GM12878 (cell line): Measurements from ENCODE around the gene SS18. TPM values are rescaled to one million over a fixed set of nuclear protein-coding genes. Genes with fewer than 3 reads are reported as not detected.

ENCODE experiments used
- ATAC-seq: fragments of 200-7000 bp; cut with Tn5 transposase; 3 replicates; pipeline ENCODE4 v1.9.1; 2020; ENCODE audit warnings: mild to moderate bottlenecking, moderate library complexity
- BruUV-seq: library from RNA; stranded (reverse); fragments of 400-500 nt; replicated peaks from 2 replicates; lab custom pipeline; 2021; lab: Mats Ljungman, UMichigan
- CTCF ChIA-PET: fragments of 300-600 bp; sonication (Branson Sonifier 250); formaldehyde crosslinking; extraction: SDS; loops from one replicate; lab custom pipeline; 2021; ENCODE audit warnings: inconsistent platforms; lab: Yijun Ruan, JAX
- POLR2A ChIA-PET: fragments of 350-600 bp; formaldehyde crosslinking; extraction: SDS; loops from one replicate; lab custom pipeline; 2021; ENCODE audit warnings: inconsistent platforms; lab: Charles Lee
- RAD21 ChIA-PET: fragments of 300-600 bp; sonication (Branson Sonifier 250); formaldehyde crosslinking; loops from one replicate; lab custom pipeline; 2023; ENCODE audit warnings: antibody characterized with exemption; ENCODE audit not compliant: unreplicated experiment; lab: Charles Lee
- SMC1A ChIA-PET: fragments of 300-600 bp; sonication (Branson Sonifier 250); formaldehyde crosslinking; loops from one replicate; lab custom pipeline; 2023; ENCODE audit not compliant: unreplicated experiment, uncharacterized antibody; lab: Charles Lee
- DNase-seq: peaks from one replicate; pipeline ENCODE4 v3.0.0-alpha.2; 2011; ENCODE audit warnings: low read depth, low spot score
- FAIRE-seq: peaks from 3 replicates; lab custom pipeline; 2011; peaks lifted over from hg19 to GRCh38; lab: Jason Lieb, UNC
- H2AFZ ChIP-seq: 2 replicates; pipeline ENCODE4 v1.6.0; 2011; ENCODE audit warnings: low read depth, low read length, control low read depth; ENCODE audit not compliant: control insufficient read depth
- H3K27ac ChIP-seq: 2 replicates; pipeline ENCODE4 v1.5.1; 2011; ENCODE audit warnings: control low read depth; ENCODE audit not compliant: control insufficient read depth, insufficient read depth
- H3K27me3 ChIP-seq, 2 experiments: replicated peaks in 1 of 2; 2 replicates each; pipeline versions ENCODE4 v1.6.0 to v1.6.1; 2011; ENCODE audit warnings: low read length in 1 of 2; ENCODE audit not compliant: control insufficient read depth in 2 of 2, insufficient read depth in 2 of 2
- H3K36me3 ChIP-seq, 2 experiments: 2 replicates each; pipeline ENCODE4 v1.5.1; 2011; ENCODE audit warnings: low read length in 1 of 2; ENCODE audit not compliant: control insufficient read depth in 2 of 2, insufficient read depth in 2 of 2
- H3K4me1 ChIP-seq: 2 replicates; pipeline ENCODE4 v1.6.1; 2011; ENCODE audit warnings: mild to moderate bottlenecking, low read length, moderate library complexity, mixed read lengths; ENCODE audit not compliant: control insufficient read depth, insufficient read depth
- H3K4me2 ChIP-seq: 2 replicates; pipeline ENCODE4 v1.6.0; 2011; ENCODE audit warnings: control low read depth; ENCODE audit not compliant: control insufficient read depth, insufficient read depth
- H3K4me3 ChIP-seq: fragments of 200-600 bp; sonication (generic); 2 replicates; pipeline ENCODE4 v1.5.1; 2016
- H3K79me2 ChIP-seq: 2 replicates; pipeline ENCODE4 v1.6.0; 2011; ENCODE audit warnings: low read length; ENCODE audit not compliant: control insufficient read depth, insufficient read depth
- H3K9ac ChIP-seq: 2 replicates; pipeline ENCODE4 v1.8.0; 2011; ENCODE audit warnings: low read length, control low read depth, mixed read lengths; ENCODE audit not compliant: control insufficient read depth, insufficient read depth
- H3K9me3 ChIP-seq: replicated peaks from 3 replicates; pipeline ENCODE4 v1.5.1; 2011; ENCODE audit warnings: mild to moderate bottlenecking, low read length; ENCODE audit not compliant: control insufficient read depth, insufficient read depth
- H4K20me1 ChIP-seq: 2 replicates; pipeline ENCODE4 v1.6.0; 2011; ENCODE audit not compliant: control insufficient read depth, insufficient read depth
- BMI1 ChIP-seq: fragments of 450-650 bp; IDR thresholded peaks from 2 replicates; pipeline ENCODE4 v1.6.1; 2016; ENCODE audit warnings: mild to moderate bottlenecking, moderate library complexity, borderline replicate concordance
- CHD4 ChIP-seq: fragments of 200-600 bp; sonication (generic); IDR thresholded peaks from 2 replicates; pipeline ENCODE4 v1.6.1; 2016; ENCODE audit warnings: mild to moderate bottlenecking
- CREM ChIP-seq: IDR thresholded peaks from 2 replicates; pipeline ENCODE4 v1.6.1; 2014; ENCODE audit warnings: antibody characterized with exemption, low read depth
- GABPA ChIP-seq: IDR thresholded peaks from 2 replicates; pipeline ENCODE4 v1.6.1; 2014; ENCODE audit warnings: antibody characterized with exemption, low read depth, mild to moderate bottlenecking, inconsistent platforms
- IKZF2 ChIP-seq, 2 experiments: fragments of 450-650 bp; IDR thresholded peaks; 2 replicates each; pipeline ENCODE4 v1.6.1; 2017; ENCODE audit warnings: mild to moderate bottlenecking in 2 of 2, moderate library complexity in 2 of 2
- NR2C1 ChIP-seq: fragments of 450-650 bp; IDR thresholded peaks from 2 replicates; pipeline ENCODE4 v1.6.1; 2017; ENCODE audit warnings: antibody characterized with exemption, mild to moderate bottlenecking, moderate library complexity
- RELA ChIP-seq: fragments of 450-650 bp; IDR thresholded peaks from 2 replicates; pipeline ENCODE4 v1.8.0; 2014; ENCODE audit warnings: borderline replicate concordance; ENCODE audit not compliant: partially characterized antibody
- RUNX3 ChIP-seq: IDR thresholded peaks from 2 replicates; pipeline ENCODE4 v1.6.1; 2012; ENCODE audit warnings: low read length, inconsistent platforms
- SREBF2 ChIP-seq: IDR thresholded peaks from 2 replicates; pipeline ENCODE4 v1.6.1; 2012; ENCODE audit warnings: mild to moderate bottlenecking, low read length
- TBL1XR1 ChIP-seq: IDR thresholded peaks from 2 replicates; pipeline ENCODE4 v1.6.1; 2012; ENCODE audit warnings: low read depth, low read length, improper control_type of control experiment
- YBX1 ChIP-seq: fragments of 450-650 bp; IDR thresholded peaks from 2 replicates; pipeline ENCODE4 v1.6.1; 2016; ENCODE audit warnings: antibody characterized with exemption
- ZNF622 ChIP-seq: fragments of 450-650 bp; IDR thresholded peaks from 2 replicates; pipeline ENCODE4 v1.6.1; 2017; ENCODE audit warnings: mild to moderate bottlenecking, inconsistent platforms
- WGBS: methylation state at CpG from one replicate; pipeline ENCODE4 v1.1.6; 2016; ENCODE audit warnings: low lambda C conversion rate; ENCODE audit not compliant: insufficient replicate concordance, insufficient coverage; ENCODE audit errors: missing lambda C conversion rate; 5-methylcytosine and 5-hydroxymethylcytosine counted together
- in situ Hi-C: fragments of 300-500 bp; cut with MboI; formaldehyde crosslinking; loops from 9 replicates; pipeline ENCODE4 v1.14.3; 2018; ENCODE audit warnings: mixed read lengths
- intact Hi-C: fragments of 100-400 bp; cut with micrococcal nuclease; formaldehyde crosslinking; loops from one replicate; pipeline ENCODE4 v1.14.2; 2022; ENCODE audit not compliant: unreplicated experiment
- polyA plus RNA-seq, 11 experiments: library from polyadenylated mRNA; depleted of rRNA in 4 of 11; unstranded in 6 of 11; stranded (reverse) in 5 of 11; fragments of >200 nt; fragmentation: Nextera tagmentation in 4 of 11; fragmentation: Illumina TruSeq in 1 of 11; extraction: Ambion mirVana in 4 of 11; extraction: Trizol in 1 of 11; gene quantifications; 1 replicate in 1 of 11; 2 replicates in 10 of 11; pipeline versions ENCODE4 v1.2.1 to v1.2.3, GENCODE V29; 2011 to 2016; ENCODE audit warnings: inconsistent platforms in 2 of 11, missing spikeins in 2 of 11, low read depth in 1 of 11
- total RNA-seq, 4 experiments: library from RNA; depleted of rRNA in 3 of 4; stranded (reverse); fragments of >200 nt in 3 of 4; fragmentation: Illumina TruSeq in 1 of 4; extraction: Trizol in 1 of 4; gene quantifications; 2 replicates each; pipeline versions ENCODE4 v1.2.1 to v1.2.3, GENCODE V29; 2013 to 2021

The SS18 gene
- total and polyA plus RNA-seq, 10 of the 15 experiments (the other 5 are each of a cell fraction or from before 2014, with no cell fraction given) = 16.6 to 153 (median 81.8) TPM

- in situ Hi-C loops = no loop called here
Observed at GRCh38 chr18:26135548-26135947, 45.1 kb upstream of the SS18 start.

GRCh38 chr18:26134107-26134506 lies 43.7 kb upstream of the SS18 start:
- H3K27me3 ChIP-seq = no peaks in the 10 kb centered on the region
- no TSS peak for BruUV-seq
- intact Hi-C loops (no loop called here), in situ Hi-C loops (no loop called here)
- no peak overlapping the region for H3K9ac ChIP-seq
- H3K4me3 ChIP-seq = no peak overlapping the region
- no peak overlapping the region for H3K27ac ChIP-seq
- CTCF ChIA-PET = interaction anchor here (1.5 kb wide), 1 partner anchor 26 kb away, joined by 4 read pairs; no protein-coding TSS in a partner anchor
- no peak for TF ChIP-seq ZNF622
- no peak for TF ChIP-seq RUNX3
- no peak for TF ChIP-seq YBX1
- TF ChIP-seq RELA = no peak
- no peaks in the 10 kb centered on the region for H3K79me2 ChIP-seq
- H3K9me3 ChIP-seq = no peaks in the 10 kb centered on the region
- FAIRE-seq (no peak), DNase-seq (no peak), ATAC-seq (no peak)
- H3K4me2 ChIP-seq = no peak overlapping the region
- WGBS = 95% methylated on average over 6 of the region's 6 CpGs
- no peaks in the 10 kb centered on the region for H3K36me3 ChIP-seq
- no peaks in the 10 kb centered on the region for H4K20me1 ChIP-seq
- no peak overlapping the region for H2AFZ ChIP-seq
- H3K4me1 ChIP-seq = no peaks in the 10 kb centered on the region
- POLR2A ChIA-PET = no interaction called here
- RAD21 ChIA-PET = no interaction called here
- SMC1A ChIA-PET = no interaction called here

More at GRCh38 chr18:26135548-26135947, 45.1 kb upstream of the SS18 start:
- Histone ChIP-seq H3K79me2 (no peaks in the 10 kb centered on the region), H3K36me3 (no peaks in the 10 kb centered on the region), H3K4me2 (no peak overlapping the region), H3K4me1 (no peaks in the 10 kb centered on the region), H4K20me1 (no peaks in the 10 kb centered on the region), H3K27me3 (no peaks in the 10 kb centered on the region), H3K4me3 (no peak overlapping the region), H2AFZ (no peak overlapping the region), H3K9ac (no peak overlapping the region), H3K9me3 (no peaks in the 10 kb centered on the region), H3K27ac (no peak overlapping the region)
- WGBS = 95% methylated on average over 1 of the region's 1 CpG
- FAIRE-seq (no peak), ATAC-seq (no peak), DNase-seq (no peak)
- CTCF ChIA-PET = interaction anchor here (1.1 kb wide), 1 partner anchor 9 kb away, joined by 3 read pairs; no protein-coding TSS in a partner anchor
- TF ChIP-seq CREM = no peak
- no peak for TF ChIP-seq SREBF2
- no peak for TF ChIP-seq NR2C1
- TF ChIP-seq IKZF2 (IDR thresholded peaks at IDR 0.05) = no peak
- no peak for TF ChIP-seq GABPA
- no peak for TF ChIP-seq TBL1XR1
- TF ChIP-seq CHD4 = no peak
- TF ChIP-seq BMI1 = no peak
- RAD21 ChIA-PET = no interaction called here
- no TSS peak for BruUV-seq
- intact Hi-C loops = no loop called here
- POLR2A ChIA-PET = no interaction called here
- SMC1A ChIA-PET = interaction anchor here (0.8 kb wide), 1 partner anchor 16 kb away, joined by 3 read pairs; no protein-coding TSS in a partner anchor
